Lower leg skin (tissue), 4 donors: Measurements from ENCODE around the gene KLHL15. TPM values are rescaled to one million over a fixed set of nuclear protein-coding genes. Genes with fewer than 3 reads are reported as not detected.

ENCODE experiments used
- DNase-seq, 2 donors: peaks; one replicate each; pipeline ENCODE4 v3.0.0-alpha.2; 2019; ENCODE audit warnings: low spot score in 2 of 2
- H3K4me3 ChIP-seq: fragments of 200-600 bp; sonication (generic); 2 replicates; pipeline ENCODE4 v1.5.1; 2017; ENCODE audit warnings: mild to moderate bottlenecking, low read depth; ENCODE audit not compliant: poor library complexity, severe bottlenecking
- CTCF ChIP-seq, 3 donors: fragments of 450-650 bp; IDR thresholded peaks; one replicate each; pipeline ENCODE4 v1.5.1; 2016; ENCODE audit warnings: antibody characterized with exemption in 3 of 3, mild to moderate bottlenecking in 3 of 3, moderate library complexity in 2 of 3
- POLR2A ChIP-seq, 2 donors: fragments of 450-650 bp; IDR thresholded peaks; one replicate each; pipeline ENCODE4 v1.6.1; 2016 to 2017; ENCODE audit warnings: antibody characterized with exemption in 2 of 2, mild to moderate bottlenecking in 1 of 2, moderate library complexity in 1 of 2
- WGBS, 2 donors: methylation state at CpG; one replicate each; pipeline ENCODE4 v1.1.5; 2018; 5-methylcytosine and 5-hydroxymethylcytosine counted together
- intact Hi-C: fragments of 100-400 bp; cut with DNase I; formaldehyde crosslinking; loops from one replicate; pipeline ENCODE4 v1.15.0; 2023; ENCODE audit warnings: low total_unique reads
- total RNA-seq, 4 donors: library from RNA; depleted of rRNA; stranded (reverse); fragments of >200 nt; gene quantifications; one replicate each; pipeline ENCODE4 v1.1.0, GENCODE V29; 2016

Gene KLHL15
- total RNA-seq, 4 donors from 2014 or later, result 4.7 to 5.5 (median 5.3) TPM

DNA sequence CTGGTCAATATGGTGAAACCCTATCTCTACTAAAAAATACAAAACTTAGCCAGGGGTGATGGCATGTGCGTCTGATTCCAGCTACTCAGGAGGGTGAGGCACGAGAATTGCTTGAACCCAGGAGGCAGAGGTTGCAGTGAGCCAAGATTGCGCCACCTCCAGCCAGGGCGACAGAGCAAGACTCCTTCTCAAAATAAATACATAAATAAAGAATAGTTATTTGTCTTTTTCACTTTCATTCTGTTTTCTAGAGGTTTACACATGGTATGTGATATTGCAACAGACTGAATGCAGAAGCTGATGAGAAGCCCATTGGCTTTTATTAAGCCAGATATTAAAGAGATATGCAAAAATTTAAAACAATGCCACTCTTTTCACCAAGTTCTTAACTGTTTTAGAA lies 8.2 kb downstream of the KLHL15 start:
- no peak for DNase-seq
- no peak for TF ChIP-seq POLR2A (IDR thresholded peaks at IDR 0.05)
- no peak for TF ChIP-seq CTCF (IDR thresholded peaks at IDR 0.05)
- intact Hi-C loops, result no loop called here
- 60 to 69% methylated on average over 4 of the region's 4 CpGs for WGBS, 2 donors
- no peak overlapping the region for H3K4me3 ChIP-seq

- TF ChIP-seq POLR2A (IDR thresholded peaks at IDR 0.05) (no peak), CTCF (IDR thresholded peaks at IDR 0.05) (no peak)
- WGBS, 2 donors, result 89 to 98% methylated on average over 9 of the region's 9 CpGs
- no peak for DNase-seq
- intact Hi-C loops, result no loop called here
- no peak overlapping the region for H3K4me3 ChIP-seq
Measured at GRCh38 chrX:24017674-24018073, 9.3 kb downstream of the KLHL15 start.

DNA sequence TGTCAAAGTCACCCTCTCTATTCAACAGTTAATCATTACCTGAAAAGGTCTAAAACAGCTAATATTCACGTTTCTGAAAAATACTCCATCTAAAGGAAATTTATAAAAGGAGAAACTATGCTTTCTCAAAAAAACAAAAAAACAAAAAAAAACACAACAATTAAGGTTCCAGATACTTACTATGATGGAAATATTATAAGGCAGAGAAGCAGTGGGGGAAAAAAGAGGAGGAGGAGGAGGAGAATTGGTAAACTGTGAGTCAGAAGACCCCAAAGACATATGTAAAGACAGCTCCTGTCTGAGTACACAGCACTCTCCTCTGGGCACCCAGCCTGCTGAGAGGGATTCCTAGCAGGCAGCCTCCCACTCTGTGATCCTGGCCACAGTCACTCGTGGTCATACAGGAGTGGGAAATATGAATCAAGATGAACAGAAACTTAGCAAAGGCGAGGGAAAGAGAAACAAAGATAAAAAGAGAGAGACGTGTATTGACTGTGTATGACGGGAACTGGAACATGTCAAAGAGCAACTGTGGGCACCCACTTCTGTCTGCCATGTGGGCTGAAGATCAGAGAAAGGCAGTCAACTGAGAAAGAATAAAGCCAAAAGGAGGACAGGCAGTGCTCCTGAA lies 12.5 kb downstream of the KLHL15 start:
- no peak for TF ChIP-seq CTCF (IDR thresholded peaks at IDR 0.05)
- TF ChIP-seq POLR2A (IDR thresholded peaks at IDR 0.05), result no peak
- WGBS, 2 donors, result 46 to 55% methylated on average over 5 of the region's 5 CpGs
- H3K4me3 ChIP-seq, result no peak overlapping the region
- no peak for DNase-seq
- intact Hi-C loops, result no loop called here

GRCh38 chrX:24012266-24012665 lies 14.7 kb downstream of the KLHL15 start:
- no peak for DNase-seq
- TF ChIP-seq CTCF (IDR thresholded peaks at IDR 0.05), result no peak
- no peak for TF ChIP-seq POLR2A (IDR thresholded peaks at IDR 0.05)
- intact Hi-C loops, result no loop called here
- 83 to 100% methylated on average over 1 of the region's 1 CpG for WGBS, 2 donors
- H3K4me3 ChIP-seq, result no peak overlapping the region

GRCh38 chrX:24005867-24006266 lies 21.1 kb downstream of the KLHL15 start:
- no peak overlapping the region for H3K4me3 ChIP-seq
- 89 to 95% methylated on average over 9 of the region's 9 CpGs for WGBS, 2 donors
- intact Hi-C loops, result no loop called here
- TF ChIP-seq POLR2A (IDR thresholded peaks at IDR 0.05) (no peak), CTCF (IDR thresholded peaks at IDR 0.05) (no peak)
- DNase-seq, result no peak

DNA sequence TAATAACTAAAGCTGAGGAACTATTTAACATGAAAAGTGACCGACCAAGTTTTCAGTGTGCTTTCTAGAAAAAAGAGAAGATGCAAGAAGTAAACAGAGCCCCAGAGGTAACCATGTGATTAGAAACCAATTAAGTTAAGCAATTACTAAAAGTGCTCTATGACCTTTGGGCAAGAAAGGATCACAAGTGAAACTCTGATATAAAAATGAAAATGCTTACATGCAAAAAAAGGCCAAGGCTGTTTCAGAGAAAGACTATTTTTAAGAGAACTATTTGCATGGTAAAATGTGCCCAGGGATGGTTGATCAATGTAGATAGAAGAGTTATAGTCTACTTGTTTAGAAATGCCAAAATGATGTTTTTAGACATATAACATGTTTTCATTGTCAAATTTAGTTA lies 22.0 kb downstream of the KLHL15 start:
- intact Hi-C loops, result no loop called here
- no peak overlapping the region for H3K4me3 ChIP-seq
- DNase-seq, result no peak
- WGBS, 2 donors, result 79 to 80% methylated on average over 1 of the region's 1 CpG
- TF ChIP-seq CTCF (IDR thresholded peaks at IDR 0.05) (no peak), POLR2A (IDR thresholded peaks at IDR 0.05) (no peak)
